HEK293T (cell line): Measurements from ENCODE around the gene AVPR2.

Experiments
- ARNT ChIP-seq: fragments of 450-650 bp; IDR thresholded peaks from 2 replicates; pipeline ENCODE4 v1.6.1; 2017; ENCODE audit warnings: mild to moderate bottlenecking
- BHLHE40 ChIP-seq: fragments of 450-650 bp; IDR thresholded peaks from 2 replicates; pipeline ENCODE4 v1.6.1; 2016; ENCODE audit warnings: mild to moderate bottlenecking, moderate library complexity, borderline replicate concordance
- CTBP1 ChIP-seq: fragments of 450-650 bp; IDR thresholded peaks from 2 replicates; pipeline ENCODE4 v1.6.1; 2016; ENCODE audit warnings: borderline replicate concordance
- ELF4 ChIP-seq: fragments of 450-650 bp; IDR thresholded peaks from 2 replicates; pipeline ENCODE4 v1.6.1; 2017; ENCODE audit warnings: antibody characterized with exemption
- FOXK2 ChIP-seq: fragments of 450-650 bp; IDR thresholded peaks from 2 replicates; pipeline ENCODE4 v1.6.1; 2016; ENCODE audit warnings: mild to moderate bottlenecking
- FOXM1 ChIP-seq: fragments of 450-650 bp; IDR thresholded peaks from 2 replicates; pipeline ENCODE4 v1.6.1; 2017; ENCODE audit warnings: mild to moderate bottlenecking, borderline replicate concordance
- L3MBTL2 ChIP-seq: fragments of 450-650 bp; conservative IDR thresholded peaks from 2 replicates; pipeline ENCODE4 v1.6.1; 2016; ENCODE audit warnings: mild to moderate bottlenecking
- LEF1 ChIP-seq: fragments of 450-650 bp; IDR thresholded peaks from 2 replicates; pipeline ENCODE4 v1.6.1; 2017; ENCODE audit warnings: mild to moderate bottlenecking, borderline replicate concordance
- NFRKB ChIP-seq: fragments of 450-650 bp; IDR thresholded peaks from 2 replicates; pipeline ENCODE4 v1.6.1; 2016; ENCODE audit warnings: mild to moderate bottlenecking, moderate library complexity
- SP1 ChIP-seq: fragments of 450-650 bp; IDR thresholded peaks from 2 replicates; pipeline ENCODE4 v1.6.1; 2017
- SUZ12 ChIP-seq: fragments of 450-650 bp; IDR thresholded peaks from 2 replicates; pipeline ENCODE4 v1.6.1; 2016; ENCODE audit warnings: mild to moderate bottlenecking
- ZNF384 ChIP-seq: fragments of 450-650 bp; IDR thresholded peaks from 2 replicates; pipeline ENCODE4 v1.6.1; 2016
- TF ChIP-seq, protein P1 (sequence below): fragments of 450-650 bp; IDR thresholded peaks from 2 replicates; pipeline ENCODE4 v1.6.1; 2016

DNA sequence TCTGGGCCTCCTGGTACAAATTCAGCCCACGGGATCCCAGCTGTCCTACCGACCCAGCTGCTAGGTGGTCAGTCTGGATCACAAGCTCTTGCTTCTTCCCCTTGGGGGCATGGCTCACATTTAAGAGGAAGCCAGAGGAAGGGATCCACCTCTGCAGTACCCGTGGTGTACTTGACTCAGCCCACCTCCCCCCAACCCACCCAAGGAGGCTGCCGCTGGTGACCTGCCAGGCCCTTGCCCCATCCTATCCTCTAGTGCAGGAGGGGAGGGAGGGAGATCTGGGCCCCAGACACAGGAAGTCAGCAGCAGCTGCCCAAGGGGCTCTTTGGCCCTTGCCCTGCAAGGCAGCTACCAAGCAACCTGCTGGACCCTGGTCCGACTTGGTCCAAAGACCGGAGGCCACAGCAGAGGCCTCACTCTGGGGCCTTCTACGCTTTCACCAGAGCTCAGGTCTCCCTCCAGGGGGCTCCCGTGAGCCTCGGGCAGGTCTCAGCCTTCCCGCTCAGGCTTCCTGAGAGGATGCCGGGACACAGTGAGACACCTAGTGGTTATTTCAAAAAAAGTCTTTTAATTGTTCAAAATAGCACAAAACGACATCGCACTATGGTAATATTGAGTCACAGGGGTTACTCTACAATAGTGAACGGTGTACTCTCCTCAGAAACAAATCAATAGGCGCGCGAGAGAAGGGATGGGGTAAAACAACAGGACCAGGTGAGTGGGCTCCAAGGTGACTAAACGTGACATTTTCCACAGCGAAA, 42.7 kb downstream of the AVPR2 start:
- TF ChIP-seq ARNT: no peak
- no peak for TF ChIP-seq L3MBTL2
- TF ChIP-seq FOXK2: no peak
- no peak for TF ChIP-seq FOXM1
- TF ChIP-seq SUZ12: no peak
- no peak for TF ChIP-seq ELF4
- TF ChIP-seq LEF1: no peak
- TF ChIP-seq BHLHE40: no peak
- TF ChIP-seq, protein P1, sequence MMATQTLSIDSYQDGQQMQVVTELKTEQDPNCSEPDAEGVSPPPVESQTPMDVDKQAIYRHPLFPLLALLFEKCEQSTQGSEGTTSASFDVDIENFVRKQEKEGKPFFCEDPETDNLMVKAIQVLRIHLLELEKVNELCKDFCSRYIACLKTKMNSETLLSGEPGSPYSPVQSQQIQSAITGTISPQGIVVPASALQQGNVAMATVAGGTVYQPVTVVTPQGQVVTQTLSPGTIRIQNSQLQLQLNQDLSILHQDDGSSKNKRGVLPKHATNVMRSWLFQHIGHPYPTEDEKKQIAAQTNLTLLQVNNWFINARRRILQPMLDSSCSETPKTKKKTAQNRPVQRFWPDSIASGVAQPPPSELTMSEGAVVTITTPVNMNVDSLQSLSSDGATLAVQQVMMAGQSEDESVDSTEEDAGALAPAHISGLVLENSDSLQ: no peak
- no peak for TF ChIP-seq ZNF384
- no peak for TF ChIP-seq CTBP1
- no peak for TF ChIP-seq NFRKB
- no peak for TF ChIP-seq SP1
